HCT116 (cell line): ENCODE measurements around the gene KIAA1671. TPM values are rescaled to one million over a fixed set of nuclear protein-coding genes. Genes with fewer than 3 reads are reported as not detected.

Experiments
- ATAC-seq: fragments of 200-7000 bp; cut with Tn5 transposase; 2 replicates; pipeline ENCODE4 v1.9.1; 2020; ENCODE audit warnings: mild to moderate bottlenecking, moderate library complexity
- BruUV-seq: library from RNA; stranded (reverse); fragments of 400-500 nt; replicated peaks from 2 replicates; lab custom pipeline; 2021; lab: Mats Ljungman, UMichigan
- CTCF ChIA-PET: fragments of 300-600 bp; sonication (Branson Sonifier 250); formaldehyde crosslinking; loops from one replicate; lab custom pipeline; 2021; ENCODE audit warnings: antibody characterized with exemption; lab: Charles Lee
- POLR2A ChIA-PET: fragments of 300-600, 350-600 bp; sonication (Branson Sonifier 250); formaldehyde crosslinking; loops from one replicate; lab custom pipeline; 2021; ENCODE audit warnings: antibody characterized with exemption; lab: Charles Lee
- RAD21 ChIA-PET, 2 experiments: fragments of 300-600 bp; sonication (Branson Sonifier 250); formaldehyde crosslinking; loops; one replicate each; lab custom pipeline; 2023; ENCODE audit warnings: low total read pairs in 2 of 2; ENCODE audit not compliant: uncharacterized antibody in 2 of 2, unreplicated experiment in 2 of 2, low non-redundant PET in 1 of 2; lab: Charles Lee
- DNase-seq: peaks from one replicate; pipeline ENCODE4 v3.0.0-alpha.2; 2010; ENCODE audit warnings: low read depth, low spot score
- H2AFZ ChIP-seq: fragments of 200-600 bp; shearing (Covaris generic), sonication (generic); 2 replicates; pipeline ENCODE4 v1.6.1; 2017; ENCODE audit warnings: low read depth, mixed run types, mixed read lengths, antibody characterized with exemption, low read length; ENCODE audit not compliant: poor library complexity, severe bottlenecking
- H3K27ac ChIP-seq: 2 replicates; pipeline ENCODE4 v1.5.1; 2012; ENCODE audit warnings: low read depth, low read length
- H3K27me3 ChIP-seq: fragments of 200-600 bp; sonication (generic); 2 replicates; pipeline ENCODE4 v1.6.1; 2016; ENCODE audit warnings: mixed run types, low read length, mixed read lengths; ENCODE audit not compliant: insufficient read depth
- H3K36me3 ChIP-seq, 2 experiments: fragments of 200-500 bp in 1 of 2; fragments of 200-600 bp in 1 of 2; sonication (Bioruptor generic) in 1 of 2; sonication (generic) in 1 of 2; 2 replicates each; pipeline versions ENCODE4 v1.5.1 to v1.6.1; 2014 to 2016; ENCODE audit warnings: low read length in 2 of 2, inconsistent platforms in 1 of 2, mixed read lengths in 1 of 2, mixed run types in 1 of 2; ENCODE audit not compliant: insufficient read depth in 2 of 2, control insufficient read depth in 1 of 2
- H3K4me1 ChIP-seq, 2 experiments: fragments of 200-600 bp in 1 of 2; sonication (generic) in 1 of 2; 2 replicates each; pipeline versions ENCODE4 v1.5.1 to v1.6.1; 2012 to 2017; ENCODE audit warnings: low read length in 2 of 2, inconsistent platforms in 1 of 2, mild to moderate bottlenecking in 1 of 2, mixed read lengths in 1 of 2, mixed run types in 1 of 2, moderate library complexity in 1 of 2; ENCODE audit not compliant: insufficient read depth in 2 of 2, control insufficient read depth in 1 of 2
- H3K4me2 ChIP-seq: fragments of 200-600 bp; sonication (generic); 2 replicates; pipeline ENCODE4 v1.6.1; 2017; ENCODE audit warnings: mixed run types, low read length, mixed read lengths
- H3K4me3 ChIP-seq, 2 experiments: fragments of 200-600 bp in 1 of 2; sonication (generic) in 1 of 2; replicated peaks in 1 of 2; 2 replicates each; pipeline ENCODE4 v1.5.1; 2011 to 2016; ENCODE audit warnings: low read length in 2 of 2, control low read depth in 1 of 2, low read depth in 1 of 2, mild to moderate bottlenecking in 1 of 2, mixed read lengths in 1 of 2, mixed run types in 1 of 2
- H3K79me2 ChIP-seq: fragments of 200-600 bp; sonication (generic); 2 replicates; pipeline ENCODE4 v1.6.1; 2017; ENCODE audit warnings: mild to moderate bottlenecking, mixed run types, low read length, moderate library complexity, mixed read lengths; ENCODE audit not compliant: insufficient read depth
- H3K9ac ChIP-seq: fragments of 200-600 bp; sonication (generic); 2 replicates; pipeline ENCODE4 v1.6.1; 2016; ENCODE audit warnings: low read length, mixed read lengths
- H3K9me2 ChIP-seq: fragments of 200-600 bp; sonication (generic), shearing (Covaris generic); 2 replicates; pipeline ENCODE4 v1.6.1; 2017; ENCODE audit warnings: mixed run types, mild to moderate bottlenecking, moderate library complexity; ENCODE audit not compliant: insufficient read depth
- H3K9me3 ChIP-seq, 2 experiments: fragments of 200-500 bp in 1 of 2; fragments of 200-600 bp in 1 of 2; sonication (Bioruptor generic) in 1 of 2; sonication (generic) in 1 of 2; 2 replicates each; pipeline ENCODE4 v1.6.1; 2014 to 2017; ENCODE audit warnings: low read length in 2 of 2, mixed read lengths in 2 of 2, inconsistent platforms in 1 of 2, low read depth in 1 of 2, mild to moderate bottlenecking in 1 of 2, mixed run types in 1 of 2, moderate library complexity in 1 of 2; ENCODE audit not compliant: control insufficient read depth in 1 of 2, insufficient read depth in 1 of 2
- H4K20me1 ChIP-seq: fragments of 200-600 bp; sonication (generic), shearing (Covaris generic); 2 replicates; pipeline ENCODE4 v1.6.1; 2017; ENCODE audit warnings: mixed run types, mild to moderate bottlenecking, moderate library complexity; ENCODE audit not compliant: insufficient read depth
- CEBPB ChIP-seq: IDR thresholded peaks from 2 replicates; pipeline ENCODE4 v1.6.1; 2012; ENCODE audit warnings: low read depth
- EGR1 ChIP-seq: IDR thresholded peaks from 2 replicates; pipeline ENCODE4 v1.6.1; 2012; ENCODE audit warnings: low read depth
- ELF1 ChIP-seq: IDR thresholded peaks from 2 replicates; pipeline ENCODE4 v1.6.1; 2012; ENCODE audit warnings: low read depth, borderline replicate concordance
- FOSL1 ChIP-seq: IDR thresholded peaks from 2 replicates; pipeline ENCODE4 v1.6.1; 2012; ENCODE audit warnings: low read depth
- JUND ChIP-seq: IDR thresholded peaks from 2 replicates; pipeline ENCODE4 v1.6.1; 2012
- POLR2A ChIP-seq: IDR thresholded peaks from 2 replicates; pipeline ENCODE4 v1.7.0; 2011; ENCODE audit warnings: borderline replicate concordance; ENCODE audit not compliant: insufficient read depth, insufficient read length; ENCODE audit errors: extremely low read depth
- POLR2AphosphoS5 ChIP-seq: IDR thresholded peaks from 2 replicates; pipeline ENCODE4 v1.6.1; 2011; ENCODE audit warnings: mild to moderate bottlenecking, low read depth, low read length, moderate library complexity
- SP1 ChIP-seq: IDR thresholded peaks from 2 replicates; pipeline ENCODE4 v1.6.1; 2012; ENCODE audit warnings: low read depth
- SRF ChIP-seq: IDR thresholded peaks from 2 replicates; pipeline ENCODE4 v1.6.1; 2012; ENCODE audit warnings: low read depth
- YY1 ChIP-seq: IDR thresholded peaks from 2 replicates; pipeline ENCODE4 v1.6.1; 2011; ENCODE audit warnings: low read length, low read depth, moderate library complexity, mild to moderate bottlenecking; ENCODE audit not compliant: insufficient replicate concordance; ENCODE audit errors: extremely low read depth
- ZFX ChIP-seq: fragments of 450-650 bp; IDR thresholded peaks from 2 replicates; pipeline ENCODE4 v1.6.1; 2017
- intact Hi-C: fragments of 100-400 bp; cut with micrococcal nuclease; formaldehyde crosslinking; loops from 2 replicates; pipeline ENCODE4 v1.10.0; 2022
- total RNA-seq: library from RNA; stranded (reverse); gene quantifications from one replicate; pipeline ENCODE4 v1.2.1, GENCODE V29; 2021; ENCODE audit not compliant: unreplicated experiment
- TF ChIP-seq, protein P1 (sequence below): IDR thresholded peaks from 2 replicates; pipeline ENCODE4 v1.6.1; 2011; ENCODE audit warnings: mild to moderate bottlenecking, low read length, moderate library complexity; ENCODE audit not compliant: insufficient replicate concordance; ENCODE audit errors: extremely low read depth

Gene KIAA1671
- total RNA-seq, 1 experiment from 2014 or later, result 36.8 TPM

DNA sequence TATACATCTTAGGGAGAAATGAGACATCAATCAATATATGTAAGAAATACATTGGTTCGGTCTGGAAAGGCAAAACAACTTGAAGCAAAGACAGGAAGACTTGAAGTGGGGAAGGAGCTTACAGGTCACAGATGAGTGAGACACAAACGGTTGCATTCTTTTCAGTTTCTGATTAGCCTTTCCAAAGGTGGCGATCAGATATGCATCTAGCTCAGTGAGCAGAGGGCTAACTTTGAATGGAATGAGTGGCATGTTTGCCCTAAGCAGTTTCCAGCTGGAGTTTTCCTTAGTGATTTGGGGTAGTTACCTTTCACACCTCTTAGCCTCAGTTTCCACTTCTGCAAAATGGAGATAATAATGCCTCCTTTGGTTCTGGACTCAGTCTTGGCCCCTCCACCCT, 21.8 kb upstream of the KIAA1671 start:
- BruUV-seq, result no TSS peak
- TF ChIP-seq JUND, result no peak
- no peak for TF ChIP-seq ELF1
- TF ChIP-seq EGR1, result no peak
- no peak for TF ChIP-seq CEBPB
- TF ChIP-seq FOSL1, result no peak
- no peak for TF ChIP-seq SP1
- no peak for TF ChIP-seq YY1
- TF ChIP-seq, protein P1, sequence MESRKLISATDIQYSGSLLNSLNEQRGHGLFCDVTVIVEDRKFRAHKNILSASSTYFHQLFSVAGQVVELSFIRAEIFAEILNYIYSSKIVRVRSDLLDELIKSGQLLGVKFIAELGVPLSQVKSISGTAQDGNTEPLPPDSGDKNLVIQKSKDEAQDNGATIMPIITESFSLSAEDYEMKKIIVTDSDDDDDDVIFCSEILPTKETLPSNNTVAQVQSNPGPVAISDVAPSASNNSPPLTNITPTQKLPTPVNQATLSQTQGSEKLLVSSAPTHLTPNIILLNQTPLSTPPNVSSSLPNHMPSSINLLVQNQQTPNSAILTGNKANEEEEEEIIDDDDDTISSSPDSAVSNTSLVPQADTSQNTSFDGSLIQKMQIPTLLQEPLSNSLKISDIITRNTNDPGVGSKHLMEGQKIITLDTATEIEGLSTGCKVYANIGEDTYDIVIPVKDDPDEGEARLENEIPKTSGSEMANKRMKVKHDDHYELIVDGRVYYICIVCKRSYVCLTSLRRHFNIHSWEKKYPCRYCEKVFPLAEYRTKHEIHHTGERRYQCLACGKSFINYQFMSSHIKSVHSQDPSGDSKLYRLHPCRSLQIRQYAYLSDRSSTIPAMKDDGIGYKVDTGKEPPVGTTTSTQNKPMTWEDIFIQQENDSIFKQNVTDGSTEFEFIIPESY, result no peak
- TF ChIP-seq POLR2AphosphoS5, result no peak
- TF ChIP-seq POLR2A, result no peak
- TF ChIP-seq ZFX, result no peak
- no peak for TF ChIP-seq SRF
- Histone ChIP-seq H4K20me1 (no peaks in the 10 kb centered on the region), H3K27me3 (peaks cover 18% of the 10 kb centered on the region), H3K27ac (no peak overlapping the region), H3K79me2 (no peaks in the 10 kb centered on the region), H2AFZ (no peak overlapping the region), H3K4me2 (no peak overlapping the region), H3K9ac (no peak overlapping the region), H3K9me3 (no peaks in the 10 kb centered on the region), H3K36me3 (no peaks in the 10 kb centered on the region), H3K4me3 (no peak overlapping the region), H3K9me2 (no peaks in the 10 kb centered on the region), H3K4me1 (peaks cover 7 to 11% of the 10 kb centered on the region in 2 experiments)
- intact Hi-C loops, result no loop called here
- POLR2A ChIA-PET, result no interaction called here
- RAD21 ChIA-PET, result interaction anchor here in 1 of 2 experiments (1.0 kb wide), 1 partner anchor 119 kb away, joined by 3 read pairs; no protein-coding TSS in a partner anchor
- CTCF ChIA-PET, result interaction anchor here (1.4 kb wide), 1 partner anchor 8 kb away, joined by 3 read pairs; no protein-coding TSS in a partner anchor
- no peak for ATAC-seq
- DNase-seq, result no peak
